Neural cell (in vitro differentiated cells): ENCODE measurements around the gene SFT2D1. TPM values are rescaled to one million over a fixed set of nuclear protein-coding genes. Genes with fewer than 3 reads are reported as not detected.

Experiments
- H2AFZ ChIP-seq: fragments of 200-600, 300-800 bp; sonication (generic), shearing (Covaris generic); 2 replicates; pipeline ENCODE4 v1.6.0; 2014; ENCODE audit warnings: low read depth, mild to moderate bottlenecking, antibody characterized with exemption, low read length, moderate library complexity
- H3F3A ChIP-seq: fragments of 200-600 bp; shearing (Covaris generic); 2 replicates; pipeline ENCODE4 v1.6.1; 2016; ENCODE audit warnings: mild to moderate bottlenecking, moderate library complexity, mixed read lengths, antibody characterized with exemption, low read length; ENCODE audit not compliant: insufficient read depth, poor library complexity, severe bottlenecking
- H3K27ac ChIP-seq: fragments of 200-600, 300-800 bp; sonication (generic), shearing (Covaris generic); 2 replicates; pipeline ENCODE4 v1.5.1; 2014; ENCODE audit warnings: mild to moderate bottlenecking, low read length, moderate library complexity
- H3K27me3 ChIP-seq: fragments of 300-800, 200-600 bp; sonication (generic), shearing (Covaris generic); 2 replicates; pipeline ENCODE4 v1.6.0; 2014; ENCODE audit warnings: mild to moderate bottlenecking, low read depth, low read length, moderate library complexity; ENCODE audit not compliant: insufficient read depth
- H3K36me3 ChIP-seq: fragments of 300-800, 200-600 bp; sonication (generic), shearing (Covaris generic); 2 replicates; pipeline ENCODE4 v1.5.1; 2014; ENCODE audit warnings: mild to moderate bottlenecking, antibody characterized with exemption, low read length, moderate library complexity; ENCODE audit not compliant: insufficient read depth
- H3K4me2 ChIP-seq: fragments of 300-800, 200-600 bp; sonication (generic), shearing (Covaris generic); 2 replicates; pipeline ENCODE4 v1.6.0; 2014; ENCODE audit warnings: mild to moderate bottlenecking, low read length
- H3K4me3 ChIP-seq: fragments of 300-800, 200-600 bp; sonication (generic), shearing (Covaris generic); 2 replicates; pipeline ENCODE4 v1.5.1; 2014; ENCODE audit warnings: mild to moderate bottlenecking, low read length, moderate library complexity
- H3K79me2 ChIP-seq: fragments of 200-600 bp; shearing (Covaris generic); replicated peaks from 2 replicates; pipeline ENCODE4 v1.6.0; 2014; ENCODE audit warnings: mild to moderate bottlenecking, low read length, moderate library complexity; ENCODE audit not compliant: insufficient read depth
- H3K9ac ChIP-seq: fragments of 300-800, 200-600 bp; sonication (generic), shearing (Covaris generic); 2 replicates; pipeline ENCODE4 v1.6.1; 2016; ENCODE audit warnings: mild to moderate bottlenecking, low read length, mixed read lengths
- H3K9me2 ChIP-seq: fragments of 200-600 bp; shearing (Covaris generic); 2 replicates; pipeline ENCODE4 v1.6.1; 2016; ENCODE audit warnings: mild to moderate bottlenecking, low read length, mixed read lengths; ENCODE audit not compliant: insufficient read depth
- H3K9me3 ChIP-seq: fragments of 200-600, 300-800 bp; sonication (generic), shearing (Covaris generic); 2 replicates; pipeline ENCODE4 v1.6.1; 2016; ENCODE audit warnings: mild to moderate bottlenecking, mixed run types, low read length, moderate library complexity, mixed read lengths
- H4K20me1 ChIP-seq: fragments of 200-600 bp; shearing (Covaris generic); 2 replicates; pipeline ENCODE4 v1.6.1; 2016; ENCODE audit warnings: mild to moderate bottlenecking, mixed run types; ENCODE audit not compliant: insufficient read depth
- CTCF ChIP-seq: fragments of 450-650 bp; IDR thresholded peaks from 2 replicates; pipeline ENCODE4 v1.5.1; 2014; ENCODE audit warnings: antibody characterized with exemption, mild to moderate bottlenecking, moderate library complexity; ENCODE audit not compliant: poor library complexity, severe bottlenecking
- EP300 ChIP-seq: fragments of 450-650 bp; conservative IDR thresholded peaks from 2 replicates; pipeline ENCODE4 v1.6.1; 2014; ENCODE audit warnings: antibody characterized with exemption, mild to moderate bottlenecking, moderate library complexity; ENCODE audit not compliant: poor library complexity, severe bottlenecking
- EZH2 ChIP-seq: fragments of 200-600, 300-800 bp; shearing (Covaris generic), sonication (generic); IDR thresholded peaks from 2 replicates; pipeline ENCODE4 v1.6.1; 2014; ENCODE audit warnings: antibody characterized with exemption, low read length, borderline replicate concordance, mild to moderate bottlenecking; ENCODE audit not compliant: insufficient read depth, poor library complexity, severe bottlenecking
- MXI1 ChIP-seq: fragments of 450-650 bp; conservative IDR thresholded peaks from 2 replicates; pipeline ENCODE4 v1.6.1; 2014; ENCODE audit warnings: antibody characterized with exemption, mild to moderate bottlenecking; ENCODE audit not compliant: poor library complexity, severe bottlenecking
- POLR2AphosphoS5 ChIP-seq: IDR thresholded peaks from 2 replicates; pipeline ENCODE4 v1.6.1; 2012
- RAD21 ChIP-seq: fragments of 450-650 bp; conservative IDR thresholded peaks from 2 replicates; pipeline ENCODE4 v1.6.1; 2014; ENCODE audit warnings: antibody characterized with exemption, mild to moderate bottlenecking, moderate library complexity
- REST ChIP-seq: IDR thresholded peaks from 2 replicates; pipeline ENCODE4 v1.6.1; 2012; ENCODE audit warnings: borderline replicate concordance
- SMC3 ChIP-seq: fragments of 450-650 bp; conservative IDR thresholded peaks from 2 replicates; pipeline ENCODE4 v1.6.1; 2014; ENCODE audit warnings: antibody characterized with exemption, mild to moderate bottlenecking, moderate library complexity; ENCODE audit not compliant: poor library complexity
- TAF1 ChIP-seq: IDR thresholded peaks from 2 replicates; pipeline ENCODE4 v1.6.1; 2012; ENCODE audit warnings: low read depth
- polyA plus RNA-seq: library from polyadenylated mRNA; depleted of rRNA; stranded (reverse); fragments of >200 nt; gene quantifications from 2 replicates; pipeline ENCODE4 v1.2.3, GENCODE V29; 2014

The SFT2D1 gene
- polyA plus RNA-seq, 1 donor from 2014 or later, result 81.7 TPM

- H3K36me3 ChIP-seq, result no peaks in the 10 kb centered on the region
- TF ChIP-seq TAF1, result no peak
- no peak for TF ChIP-seq MXI1
- no peak for TF ChIP-seq EP300
- TF ChIP-seq RAD21, result no peak
- TF ChIP-seq CTCF, result no peak
- TF ChIP-seq EZH2, result no peak
- no peak for TF ChIP-seq SMC3
- no peak for TF ChIP-seq POLR2AphosphoS5
- TF ChIP-seq REST, result no peak
Observed at GRCh38 chr6:166282394-166283032, 59.8 kb downstream of the SFT2D1 start.

GRCh38 chr6:166281104-166281503 is 61.2 kb downstream of the SFT2D1 start:
- Histone ChIP-seq H2AFZ (no peak overlapping the region), H3K36me3 (no peaks in the 10 kb centered on the region), H3K4me3 (no peak overlapping the region), H4K20me1 (no peaks in the 10 kb centered on the region), H3K27me3 (no peaks in the 10 kb centered on the region), H3K9me2 (no peaks in the 10 kb centered on the region), H3K9ac (no peak overlapping the region), H3K4me2 (no peak overlapping the region), H3K27ac (no peak overlapping the region), H3F3A (no peaks in the 10 kb centered on the region), H3K9me3 (no peaks in the 10 kb centered on the region), H3K79me2 (no peaks in the 10 kb centered on the region)
- no peak for TF ChIP-seq SMC3
- no peak for TF ChIP-seq POLR2AphosphoS5
- TF ChIP-seq EP300, result no peak
- TF ChIP-seq CTCF, result no peak
- TF ChIP-seq RAD21, result no peak
- no peak for TF ChIP-seq MXI1
- no peak for TF ChIP-seq EZH2
- no peak for TF ChIP-seq TAF1
- no peak for TF ChIP-seq REST

More at GRCh38 chr6:166282394-166283032, 59.8 kb downstream of the SFT2D1 start:
- H3K9me3 ChIP-seq, result no peaks in the 10 kb centered on the region
- no peaks in the 10 kb centered on the region for H4K20me1 ChIP-seq
- no peak overlapping the region for H3K9ac ChIP-seq
- H3K27ac ChIP-seq, result no peak overlapping the region
- no peaks in the 10 kb centered on the region for H3K9me2 ChIP-seq
- H3K27me3 ChIP-seq, result no peaks in the 10 kb centered on the region
- H3F3A ChIP-seq, result no peaks in the 10 kb centered on the region
- no peak overlapping the region for H3K4me2 ChIP-seq
- no peak overlapping the region for H2AFZ ChIP-seq
- H3K79me2 ChIP-seq, result no peaks in the 10 kb centered on the region
- no peak overlapping the region for H3K4me3 ChIP-seq
